8988T (cell line): ENCODE data around the gene SRSF2.
"Not testable (repeated sequence)": the region's sequence is repeated elsewhere in the genome, so short reads cannot be mapped to it uniquely, and the experiment has no call there.

Source experiments
- DNase-seq: peaks from one replicate; pipeline ENCODE4 v3.0.0; 2011

The SRSF2 gene

GRCh38 chr17:76718516-76718915 lies 18.6 kb downstream of the SRSF2 start:
- DNase-seq, result no peak

- DNase-seq, result no peak
Observed at GRCh38 chr17:76716839-76717215, 20.3 kb downstream of the SRSF2 start.

GRCh38 chr17:76716146-76716838 lies 20.8 kb downstream of the SRSF2 start:
- DNase-seq, result no peak

- no peak for DNase-seq
Observed at GRCh38 chr17:76715496-76715830, 21.7 kb downstream of the SRSF2 start.

GRCh38 chr17:76714822-76715495 lies 22.2 kb downstream of the SRSF2 start:
- no peak for DNase-seq

- no peak for DNase-seq
Observed at GRCh38 chr17:76714336-76714735, 22.8 kb downstream of the SRSF2 start.

GRCh38 chr17:76713765-76714164 lies 23.4 kb downstream of the SRSF2 start:
- no peak for DNase-seq

- DNase-seq, result not testable (repeated sequence)
Observed at GRCh38 chr17:76712321-76712720, 24.8 kb downstream of the SRSF2 start.

GRCh38 chr17:76710863-76711611 lies 26.1 kb downstream of the SRSF2 start, which contains the start of gene MXRA7:
Gene MXRA7, minus strand, starts transcription at chr17:76710965. Its CDS starts 19 bp downstream, at chr17:76710946.
- DNase-seq, result peak; percentile 68

GRCh38 chr17:76709951-76710862 lies 26.9 kb downstream of the SRSF2 start:
- DNase-seq, result not testable (repeated sequence)

- DNase-seq, result peak; percentile 51
Observed at GRCh38 chr17:76709077-76709950, 27.8 kb downstream of the SRSF2 start.

GRCh38 chr17:76707985-76708807 lies 28.9 kb downstream of the SRSF2 start:
- DNase-seq, result no peak

GRCh38 chr17:76706817-76707216 lies 30.3 kb downstream of the SRSF2 start:
- DNase-seq, result no peak

- no peak for DNase-seq
Observed at GRCh38 chr17:76704805-76705204, 32.3 kb downstream of the SRSF2 start.

- no peak for DNase-seq
Observed at GRCh38 chr17:76702941-76703637, 34.0 kb downstream of the SRSF2 start.

GRCh38 chr17:76702076-76702475 lies 35.1 kb downstream of the SRSF2 start:
- no peak for DNase-seq

- no peak for DNase-seq
Observed at GRCh38 chr17:76701471-76701967, 35.6 kb downstream of the SRSF2 start.

- no peak for DNase-seq
Observed at GRCh38 chr17:76700617-76701470, 36.3 kb downstream of the SRSF2 start.

GRCh38 chr17:76700270-76700616 lies 36.9 kb downstream of the SRSF2 start:
- no peak for DNase-seq
